ENCODE measurements around the gene FHAD1.

GRCh38 chr1:15201849-15202551 lies 45.0 kb upstream of the FHAD1 start:
- TF ChIP-seq CTCF (IDR thresholded peaks at IDR 0.05; ENCODE audit: low read depth, low read length, poor library complexity, severe bottlenecking) (no peak), EZH2phosphoT487 (IDR thresholded peaks at IDR 0.05; ENCODE audit: borderline replicate concordance, low read length) (no peak)
